ENCODE results near the gene MCMBP. TPM values are rescaled to one million over a fixed set of nuclear protein-coding genes. Genes with fewer than 3 reads are reported as not detected.

MCMBP gene
- total RNA-seq, 1 donor from 2014 or later, result 84.1 TPM

GRCh38 chr10:119834188-119834587 lies 38.5 kb downstream of the MCMBP start:
- intact Hi-C loops (cut with micrococcal nuclease), result no loop called here

GRCh38 chr10:119832951-119833350 lies 39.7 kb downstream of the MCMBP start:
- intact Hi-C loops (cut with micrococcal nuclease), result no loop called here

GRCh38 chr10:119831656-119832055 lies 41.0 kb downstream of the MCMBP start:
- intact Hi-C loops (cut with micrococcal nuclease), result no loop called here

GRCh38 chr10:119830851-119831250 lies 41.8 kb downstream of the MCMBP start:
- intact Hi-C loops (cut with micrococcal nuclease), result no loop called here

GRCh38 chr10:119829429-119829828 lies 43.2 kb downstream of the MCMBP start:
- intact Hi-C loops (cut with micrococcal nuclease), result no loop called here

GRCh38 chr10:119827430-119827829 lies 45.2 kb downstream of the MCMBP start:
- intact Hi-C loops (cut with micrococcal nuclease), result no loop called here

- intact Hi-C loops (cut with micrococcal nuclease), result no loop called here
Measured at GRCh38 chr10:119826771-119827170, 45.9 kb downstream of the MCMBP start.

- intact Hi-C loops (cut with micrococcal nuclease), result no loop called here
Measured at GRCh38 chr10:119824299-119824698, 48.3 kb downstream of the MCMBP start.

- intact Hi-C loops (cut with micrococcal nuclease), result no loop called here
Measured at GRCh38 chr10:119821182-119821581, 51.5 kb downstream of the MCMBP start.

- intact Hi-C loops (cut with micrococcal nuclease), result no loop called here
Measured at GRCh38 chr10:119818889-119819270, 53.8 kb downstream of the MCMBP start.

GRCh38 chr10:119817991-119818888 lies 54.4 kb downstream of the MCMBP start:
- intact Hi-C loops (cut with micrococcal nuclease), result no loop called here

- intact Hi-C loops (cut with micrococcal nuclease), result no loop called here
Measured at GRCh38 chr10:119815671-119816070, 57.0 kb downstream of the MCMBP start.

- intact Hi-C loops (cut with micrococcal nuclease), result no loop called here
Measured at GRCh38 chr10:119812684-119813083, 60.0 kb downstream of the MCMBP start.

- intact Hi-C loops (cut with micrococcal nuclease), result no loop called here
Measured at GRCh38 chr10:119811122-119811521, 61.5 kb downstream of the MCMBP start.

- intact Hi-C loops (cut with micrococcal nuclease), result no loop called here
Measured at GRCh38 chr10:119807960-119808697, 64.5 kb downstream of the MCMBP start.

GRCh38 chr10:119806334-119807130 lies 66.1 kb downstream of the MCMBP start:
- intact Hi-C loops (cut with micrococcal nuclease), result no loop called here

GRCh38 chr10:119805702-119806230 lies 66.9 kb downstream of the MCMBP start:
- intact Hi-C loops (cut with micrococcal nuclease), result no loop called here

- intact Hi-C loops (cut with micrococcal nuclease), result no loop called here
Measured at GRCh38 chr10:119803264-119803663, 69.4 kb downstream of the MCMBP start.

GRCh38 chr10:119801998-119802538 lies 70.6 kb downstream of the MCMBP start:
- intact Hi-C loops (cut with micrococcal nuclease), result no loop called here

GRCh38 chr10:119801176-119801575 lies 71.5 kb downstream of the MCMBP start:
- intact Hi-C loops (cut with micrococcal nuclease), result no loop called here

GRCh38 chr10:119796039-119796438 lies 76.6 kb downstream of the MCMBP start:
- intact Hi-C loops (cut with micrococcal nuclease), result no loop called here

Data from T-helper 2 cell treated with Interferon-gamma antibody and Interleukin-4, amounts not matched to agents 100 ng/mL and 5 ng/mL, for 36 hours (primary cell).